ENCODE results near the gene CFAP74.
A peak's percentile ranks its signal among the peaks of the same experiment; 100 is the strongest.
"Not testable (repeated sequence)": the region's sequence is repeated elsewhere in the genome, so short reads cannot be mapped to it uniquely, and the experiment has no call there.

CFAP74 gene

DNA sequence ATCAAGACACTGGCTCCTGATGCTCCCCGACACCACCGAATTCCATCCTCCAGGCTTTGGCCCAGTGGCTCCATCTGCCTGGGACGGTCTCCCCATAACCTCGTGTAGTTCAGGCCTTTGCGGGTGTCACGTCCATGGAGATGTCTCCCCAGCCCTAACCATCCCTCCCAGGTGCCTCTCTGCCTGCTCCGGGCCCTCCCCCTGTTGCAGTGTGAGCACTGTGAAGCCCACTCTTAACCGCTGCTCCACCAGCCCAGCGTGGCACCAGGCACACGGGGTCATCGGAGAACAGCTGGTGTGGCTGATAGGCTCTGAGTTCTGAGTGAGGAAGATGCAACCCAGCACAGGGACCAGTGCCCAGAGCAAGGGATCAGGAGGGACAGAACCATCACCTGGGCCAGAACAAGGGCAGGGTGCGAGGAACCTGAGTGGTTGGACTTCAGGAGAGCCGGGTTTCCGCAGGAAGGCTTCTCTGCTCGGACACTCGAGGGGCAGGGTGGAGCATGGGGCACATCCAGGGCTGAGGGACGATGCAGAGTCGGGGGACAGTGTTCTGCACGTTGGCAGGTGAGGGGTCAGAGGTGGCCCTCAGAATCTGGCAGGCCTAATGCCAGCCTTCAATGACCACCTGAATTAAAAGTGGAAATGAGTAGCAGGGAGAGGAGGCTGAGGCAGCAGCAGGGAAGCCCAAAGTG is 110.1 kb downstream of the CFAP74 start:
- no peak for DNase-seq

GRCh38 chr1:1892763-1893120 is 110.8 kb downstream of the CFAP74 start:
- DNase-seq: no peak

- no peak for DNase-seq
These were observed 111.4 kb downstream of the CFAP74 start for GRCh38 chr1:1892079-1892762.

GRCh38 chr1:1891349-1892078 is 112.1 kb downstream of the CFAP74 start:
- peak; percentile 37 for DNase-seq

- DNase-seq: peak; percentile 89
These were observed 112.9 kb downstream of the CFAP74 start, which contains the start of gene GNB1 for GRCh38 chr1:1890506-1891348. Gene GNB1, minus strand, starts transcription at chr1:1891087. Its CDS starts 65,634 bp downstream, at chr1:1825453.

- DNase-seq: peak; percentile 43
These were observed 113.6 kb downstream of the CFAP74 start for GRCh38 chr1:1889847-1890505.

DNA sequence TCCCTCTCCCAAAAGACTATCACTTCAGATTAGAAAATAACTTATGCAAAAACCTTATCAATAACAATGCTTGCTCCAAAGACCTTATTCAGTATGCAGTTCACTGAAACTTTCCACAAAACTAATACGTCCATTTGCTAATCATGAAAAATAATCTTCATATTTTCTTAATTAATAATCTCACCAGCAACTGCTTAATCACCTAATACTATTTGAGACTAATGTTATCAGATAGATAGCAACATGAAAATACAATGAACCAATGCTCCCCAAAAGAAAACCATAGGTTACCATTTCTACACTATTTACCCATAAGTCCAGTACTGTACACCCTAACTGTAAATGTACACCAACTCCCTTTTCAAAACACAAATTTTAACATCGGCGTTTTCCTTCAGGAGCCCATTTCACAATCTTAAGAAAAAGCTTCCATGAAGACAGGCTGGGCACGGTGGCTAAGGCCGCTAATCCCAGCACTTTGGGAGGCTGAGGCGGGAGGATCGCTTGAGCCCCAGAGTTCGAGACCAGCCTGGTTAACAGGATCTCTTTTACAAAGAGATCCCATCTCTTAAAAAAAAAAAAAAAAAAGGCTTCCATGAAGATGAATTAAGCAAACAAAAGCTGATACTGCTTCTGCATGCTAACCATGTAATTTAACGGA is 114.4 kb downstream of the CFAP74 start:
- no peak for DNase-seq

- DNase-seq: not testable (repeated sequence)
These were observed 119.7 kb downstream of the CFAP74 start for GRCh38 chr1:1883890-1884289.

- DNase-seq: no peak
These were observed 120.3 kb downstream of the CFAP74 start for GRCh38 chr1:1883092-1883873.

DNA sequence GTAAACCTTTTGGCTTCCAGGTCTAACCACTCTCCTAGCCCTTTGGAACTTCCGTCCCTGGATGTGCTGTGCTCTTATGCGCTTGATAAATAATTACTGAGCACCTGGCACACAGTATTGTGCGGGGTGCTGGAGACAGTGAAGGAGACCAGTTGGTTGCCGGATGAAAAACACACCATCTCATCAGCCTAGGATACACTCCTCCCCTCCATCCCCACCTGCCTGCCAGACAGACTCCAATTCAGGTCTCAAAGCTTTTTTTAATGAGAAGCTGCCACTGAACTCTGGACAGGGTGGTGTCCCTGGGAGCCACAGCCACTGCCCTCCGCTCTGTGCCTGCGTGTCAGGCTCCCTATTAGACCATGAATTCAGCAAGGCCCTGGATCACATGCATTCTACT is 121.9 kb downstream of the CFAP74 start:
- DNase-seq: no peak

GRCh38 chr1:1880617-1881312 is 122.8 kb downstream of the CFAP74 start:
- no peak for DNase-seq

DNA sequence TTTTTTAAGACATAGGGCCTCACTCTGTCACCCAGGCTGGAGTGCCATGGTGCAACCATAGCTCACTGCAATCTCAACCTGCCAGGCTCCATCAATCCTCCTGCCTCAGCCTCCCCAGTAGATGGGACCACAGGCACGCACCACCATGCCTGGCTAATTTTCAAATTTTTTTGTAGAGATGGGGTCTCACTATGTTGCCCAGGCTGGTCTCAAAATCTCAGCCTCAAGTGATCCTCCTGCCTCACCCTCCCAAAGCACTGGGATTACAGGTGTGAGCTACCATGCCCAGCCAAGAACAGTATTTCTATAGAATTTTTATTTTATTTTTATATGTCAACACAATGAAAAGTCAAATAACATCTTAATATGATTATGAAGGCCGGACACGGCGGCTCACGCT is 123.6 kb downstream of the CFAP74 start:
- DNase-seq: no peak

DNA sequence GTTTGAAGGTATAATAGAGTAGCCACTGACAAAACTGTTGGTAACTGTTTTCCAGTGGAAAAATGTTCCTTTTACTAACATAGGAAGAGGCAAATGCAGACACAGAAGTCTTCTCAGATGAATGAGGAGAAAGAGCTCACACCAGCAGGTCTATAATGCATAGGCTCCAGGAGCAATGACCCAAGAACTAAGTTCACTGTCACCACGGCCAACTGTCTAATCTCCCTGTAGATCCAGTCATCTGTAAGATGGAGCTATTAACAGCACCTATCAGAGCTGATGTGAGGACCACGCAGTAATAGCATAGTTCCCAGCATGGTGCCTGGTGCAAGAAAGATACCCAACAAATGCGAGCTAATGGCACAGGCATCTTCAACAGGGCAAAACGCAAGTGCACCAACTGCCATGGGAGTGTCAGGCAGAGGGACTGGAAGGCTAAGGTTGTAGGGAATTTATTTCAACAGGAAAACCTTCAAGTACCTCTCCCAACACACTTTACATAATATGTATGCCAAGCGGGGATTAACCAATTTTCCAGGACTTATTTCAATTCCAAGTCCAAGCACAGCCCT is 125.6 kb downstream of the CFAP74 start:
- DNase-seq: no peak

DNA sequence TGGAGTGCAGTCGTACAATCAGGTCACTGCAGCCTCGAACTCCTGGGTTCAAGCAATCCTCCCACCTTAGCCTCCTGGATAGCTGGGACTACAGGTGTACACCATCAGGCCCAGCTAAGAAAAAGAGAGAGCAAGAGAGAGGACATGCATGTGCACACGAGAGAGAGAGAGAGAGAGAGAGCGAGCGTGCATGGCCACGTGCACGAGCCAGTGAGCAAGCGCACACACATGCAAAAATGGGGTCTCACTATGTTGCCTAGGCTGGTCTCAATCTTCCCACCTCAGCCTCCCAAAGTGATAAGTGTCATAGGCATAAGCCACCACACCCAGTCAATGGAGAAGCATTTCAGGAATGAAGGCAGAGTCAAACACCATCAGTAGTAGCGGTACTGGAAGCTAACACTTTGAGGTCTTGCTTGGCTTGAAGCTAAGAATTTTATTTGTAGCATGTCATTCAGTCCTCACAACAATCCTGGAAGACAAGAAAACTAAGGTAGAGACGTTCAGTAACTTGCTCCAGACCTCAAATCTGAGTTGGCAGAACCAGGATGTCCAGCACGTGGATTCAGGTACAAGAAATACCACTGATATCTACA is 127.2 kb downstream of the CFAP74 start:
- DNase-seq: no peak

GRCh38 chr1:1875932-1876331 is 127.7 kb downstream of the CFAP74 start:
- no peak for DNase-seq

- no peak for DNase-seq
These were observed 128.7 kb downstream of the CFAP74 start for GRCh38 chr1:1874901-1875300.

DNA sequence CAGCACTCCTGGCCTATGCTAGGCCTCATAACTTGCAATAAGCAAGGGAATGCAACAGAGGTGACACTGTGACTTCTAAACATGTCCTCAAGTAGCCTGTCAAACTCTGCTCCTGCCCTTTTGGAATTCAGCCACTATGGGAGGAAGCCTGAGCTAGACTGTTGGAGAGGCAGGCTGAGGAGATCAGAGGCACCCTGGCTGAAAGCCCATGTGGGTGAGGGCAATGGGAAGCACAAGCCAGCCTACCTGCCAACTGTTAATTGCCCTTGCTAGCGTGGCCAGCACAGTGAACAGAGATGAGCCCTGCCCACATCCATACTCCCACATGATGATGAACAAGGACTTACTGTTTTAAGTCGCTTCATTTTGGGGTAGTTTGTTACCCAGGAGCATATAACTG is 130.4 kb downstream of the CFAP74 start:
- DNase-seq: no peak

DNA sequence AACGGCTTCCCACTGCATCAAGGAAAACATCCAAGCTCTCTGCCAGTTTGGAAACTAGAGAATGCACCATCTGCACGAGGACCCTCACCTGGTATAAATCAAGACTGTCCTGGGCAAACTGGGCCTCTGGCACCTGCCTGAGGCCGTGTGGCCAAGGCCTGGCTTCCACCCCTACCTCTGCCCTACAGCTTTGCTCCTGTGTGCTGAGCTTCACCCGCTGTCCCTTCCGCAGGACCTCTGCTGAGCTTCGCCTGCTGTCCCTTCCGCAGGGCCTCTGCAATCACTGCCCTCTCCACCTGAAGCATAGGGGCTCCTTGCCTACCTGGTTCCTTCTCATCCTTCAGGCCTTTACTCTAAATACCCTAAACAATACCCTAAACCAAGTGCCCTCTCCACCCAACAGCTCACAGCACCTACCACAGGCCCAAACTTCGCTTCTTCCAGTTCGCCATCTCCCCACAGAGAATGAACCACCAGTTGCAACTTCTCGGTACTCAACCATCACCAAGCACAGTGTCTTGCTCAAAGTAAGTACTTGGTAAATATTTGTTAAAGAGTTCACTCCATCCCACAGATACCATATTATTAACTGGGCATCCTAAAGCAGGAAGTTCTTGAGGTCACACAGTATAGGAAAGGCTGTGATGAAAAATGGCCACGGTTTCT is 131.1 kb downstream of the CFAP74 start:
- DNase-seq: no peak

All from GDM1 (cell line).